SK-N-SH (cell line): ENCODE results near the gene GTF2A1L. TPM values are rescaled to one million over a fixed set of nuclear protein-coding genes. Genes with fewer than 3 reads are reported as not detected.

Experiments
- CTCF ChIA-PET: fragments of 300-600, 350-600 bp; formaldehyde crosslinking; extraction: SDS; loops from one replicate; lab custom pipeline; 2021; lab: Yijun Ruan, JAX
- POLR2A ChIA-PET: fragments of 350-600 bp; sonication (Branson Sonifier 250); formaldehyde crosslinking; extraction: SDS; loops from one replicate; lab custom pipeline; 2020; ENCODE audit warnings: antibody characterized with exemption, inconsistent platforms; lab: Yijun Ruan, JAX
- DNase-seq: peaks from one replicate; pipeline ENCODE4 v3.0.0; 2012
- H2AFZ ChIP-seq: fragments of 200-600 bp; sonication (generic); 2 replicates; pipeline ENCODE4 v1.8.1; 2016; ENCODE audit warnings: antibody characterized with exemption, mild to moderate bottlenecking, low read depth
- H3F3A ChIP-seq: fragments of 200-600 bp; sonication (generic); replicated peaks from 2 replicates; pipeline ENCODE3; 2016; ENCODE audit warnings: antibody characterized with exemption, mild to moderate bottlenecking; ENCODE audit not compliant: insufficient read depth
- H3K27ac ChIP-seq, 2 experiments: fragments of 200-500 bp in 1 of 2; fragments of 200-600 bp in 1 of 2; sonication (Bioruptor generic) in 1 of 2; sonication (generic), shearing (Covaris generic) in 1 of 2; 2 replicates each; pipeline versions ENCODE4 v1.5.1 to v1.6.1; 2014 to 2016; ENCODE audit warnings: low read depth in 2 of 2, inconsistent platforms in 1 of 2, low read length in 1 of 2, mild to moderate bottlenecking in 1 of 2, mixed read lengths in 1 of 2
- H3K27me3 ChIP-seq: fragments of 200-600 bp; sonication (generic), shearing (Covaris generic); 2 replicates; pipeline ENCODE4 v1.6.1; 2016; ENCODE audit warnings: mixed run types; ENCODE audit not compliant: insufficient read depth
- H3K36me3 ChIP-seq, 2 experiments: fragments of 200-500 bp in 1 of 2; fragments of 200-600 bp in 1 of 2; sonication (Bioruptor generic) in 1 of 2; sonication (generic) in 1 of 2; replicated peaks in 1 of 2; 2 replicates each; pipeline versions ENCODE3 to v1.5.1; 2014 to 2016; ENCODE audit warnings: low read length in 1 of 2, mild to moderate bottlenecking in 1 of 2; ENCODE audit not compliant: insufficient read depth in 2 of 2, control insufficient read depth in 1 of 2
- H3K4me1 ChIP-seq, 2 experiments: fragments of 200-500 bp in 1 of 2; fragments of 200-600 bp in 1 of 2; sonication (Bioruptor generic) in 1 of 2; sonication (generic), shearing (Covaris generic) in 1 of 2; 2 replicates each; pipeline versions ENCODE4 v1.5.1 to v1.6.1; 2014 to 2016; ENCODE audit warnings: low read depth in 1 of 2, low read length in 1 of 2, mixed run types in 1 of 2; ENCODE audit not compliant: insufficient read depth in 2 of 2, control insufficient read depth in 1 of 2
- H3K4me2 ChIP-seq: fragments of 200-600 bp; sonication (generic), shearing (Covaris generic); 2 replicates; pipeline ENCODE4 v1.6.1; 2017; ENCODE audit warnings: mixed run types
- H3K4me3 ChIP-seq, 2 experiments: fragments of 200-500 bp in 1 of 2; fragments of 200-600 bp in 1 of 2; sonication (Bioruptor generic) in 1 of 2; sonication (generic), shearing (Covaris generic) in 1 of 2; 2 replicates each; pipeline versions ENCODE4 v1.5.1 to v1.8.1; 2014 to 2016; ENCODE audit warnings: low read depth in 2 of 2, inconsistent platforms in 1 of 2, low read length in 1 of 2, mild to moderate bottlenecking in 1 of 2, mixed read lengths in 1 of 2, moderate library complexity in 1 of 2
- H3K79me2 ChIP-seq: fragments of 200-600 bp; sonication (generic); 2 replicates; pipeline ENCODE4 v1.8.1; 2017; ENCODE audit warnings: mild to moderate bottlenecking; ENCODE audit not compliant: insufficient read depth
- H3K9ac ChIP-seq: fragments of 200-600 bp; sonication (generic); 2 replicates; pipeline ENCODE4 v1.6.1; 2017; ENCODE audit warnings: mixed run types
- H3K9me2 ChIP-seq: fragments of 200-600 bp; sonication (generic); 2 replicates; pipeline ENCODE4 v1.6.1; 2017; ENCODE audit warnings: mixed run types
- H3K9me3 ChIP-seq: fragments of 200-600 bp; sonication (generic); 2 replicates; pipeline ENCODE4 v1.6.1; 2017; ENCODE audit warnings: mixed run types, mild to moderate bottlenecking, moderate library complexity
- H4K20me1 ChIP-seq: fragments of 200-600 bp; sonication (generic); 2 replicates; pipeline ENCODE4 v1.6.1; 2017; ENCODE audit warnings: mild to moderate bottlenecking, mixed run types; ENCODE audit not compliant: insufficient read depth
- CHD2 ChIP-seq: fragments of 150-350 bp; IDR thresholded peaks from 2 replicates; pipeline ENCODE4 v1.6.1; 2018; ENCODE audit warnings: low read length; ENCODE audit not compliant: partially characterized antibody
- CTCF ChIP-seq: fragments of 200-600 bp; sonication (generic); IDR thresholded peaks from 2 replicates; pipeline ENCODE4 v1.6.1; 2017; ENCODE audit warnings: antibody characterized with exemption, mild to moderate bottlenecking, moderate library complexity
- ELF1 ChIP-seq: IDR thresholded peaks from 2 replicates; pipeline ENCODE4 v1.4.0; 2012
- EP300 ChIP-seq, 2 experiments: IDR thresholded peaks; 2 replicates each; pipeline versions ENCODE4 v1.4.0 to v1.6.1; 2012; ENCODE audit warnings: borderline replicate concordance in 1 of 2, low read depth in 1 of 2, low read length in 1 of 2
- GATA2 ChIP-seq: sonication (generic); formaldehyde crosslinking; IDR thresholded peaks from 2 replicates; pipeline ENCODE4 v1.5.0; 2020; ENCODE audit warnings: mild to moderate bottlenecking, missing genetic modification reagents
- IRF3 ChIP-seq: fragments of 150-350 bp; IDR thresholded peaks from 2 replicates; pipeline ENCODE4 v1.6.1; 2016; ENCODE audit warnings: mild to moderate bottlenecking, low read depth, low read length
- JUND ChIP-seq: IDR thresholded peaks from 2 replicates; pipeline ENCODE4 v1.4.0; 2012
- MAX ChIP-seq: IDR thresholded peaks from 2 replicates; pipeline ENCODE4 v1.4.0; 2012; ENCODE audit warnings: low read depth
- MEF2A ChIP-seq: IDR thresholded peaks from 2 replicates; pipeline ENCODE4 v1.4.0; 2012; ENCODE audit warnings: low read depth, borderline replicate concordance
- MXI1 ChIP-seq: IDR thresholded peaks from 2 replicates; pipeline ENCODE4 v1.6.1; 2012; ENCODE audit warnings: mild to moderate bottlenecking, low read depth, low read length, improper control_type of control experiment
- NRF1 ChIP-seq: IDR thresholded peaks from 2 replicates; pipeline ENCODE4 v1.6.1; 2012; ENCODE audit warnings: low read depth, mild to moderate bottlenecking, low read length
- POLR2AphosphoS5 ChIP-seq: IDR thresholded peaks from 2 replicates; pipeline ENCODE4 v1.6.1; 2012; ENCODE audit warnings: low read depth, low read length
- RFX5 ChIP-seq: IDR thresholded peaks from 2 replicates; pipeline ENCODE4 v1.6.1; 2012; ENCODE audit warnings: mild to moderate bottlenecking, improper control_type of control experiment, low read length
- SMC3 ChIP-seq: IDR thresholded peaks from 2 replicates; pipeline ENCODE4 v1.6.1; 2012; ENCODE audit warnings: low read depth, low read length, improper control_type of control experiment
- TCF12 ChIP-seq: IDR thresholded peaks from 2 replicates; pipeline ENCODE4 v1.4.0; 2012
- TEAD4 ChIP-seq: IDR thresholded peaks from 2 replicates; pipeline ENCODE4 v1.4.0; 2012; ENCODE audit warnings: mild to moderate bottlenecking, borderline replicate concordance; ENCODE audit not compliant: insufficient read depth
- USF2 ChIP-seq: fragments of 150-350 bp; IDR thresholded peaks from 2 replicates; pipeline ENCODE4 v1.6.1; 2017; ENCODE audit warnings: antibody characterized with exemption, low read length, low read depth, borderline replicate concordance
- ZBTB33 ChIP-seq: IDR thresholded peaks from 2 replicates; pipeline ENCODE4 v1.4.0; 2012; ENCODE audit warnings: low read depth, borderline replicate concordance
- WGBS: methylation state at CpG from one replicate; pipeline ENCODE4 v1.1.6; 2017; ENCODE audit warnings: low lambda C conversion rate; 5-methylcytosine and 5-hydroxymethylcytosine counted together
- polyA plus RNA-seq, 3 experiments: library from polyadenylated mRNA; depleted of rRNA; stranded (reverse); fragments of >200 nt; gene quantifications; 2 replicates each; pipeline ENCODE4 v1.2.3, GENCODE V29; 2012

Gene GTF2A1L
- polyA plus RNA-seq, 1 of the 3 experiments (the other 2 are of a cell fraction) = 0.36 TPM

- TF ChIP-seq CHD2 (no peak), MAX (no peak)
- TF ChIP-seq, all 33 proteins: peak for 0
Measured at GRCh38 chr2:48714245-48714644, 96.6 kb downstream of the GTF2A1L start (continued).

GRCh38 chr2:48715042-48715899 is 97.6 kb downstream of the GTF2A1L start:
- H3K4me2 ChIP-seq = no peak overlapping the region
- no peaks in the 10 kb centered on the region for H3K36me3 ChIP-seq
- WGBS = 49% methylated on average over 7 of the region's 7 CpGs
- POLR2A ChIA-PET = interaction anchor here (0.6 kb wide), 1 partner anchor 31 kb away, joined by 4 read pairs; no protein-coding TSS in a partner anchor
- no peaks in the 10 kb centered on the region for H3K9me2 ChIP-seq
- H2AFZ ChIP-seq = no peak overlapping the region
- no peak for DNase-seq
- no peak overlapping the region for H3K27ac ChIP-seq
- CTCF ChIA-PET = interaction anchor here (1.2 to 1.7 kb wide), 2 partner anchors 10 to 12 kb away, joined by 4 to 6 read pairs; no protein-coding TSS in a partner anchor
- H3K27me3 ChIP-seq = no peaks in the 10 kb centered on the region
- no peaks in the 10 kb centered on the region for H3K4me1 ChIP-seq
- TF ChIP-seq MEF2A = no peak
- no peaks in the 10 kb centered on the region for H3K9me3 ChIP-seq
- H3F3A ChIP-seq = no peaks in the 10 kb centered on the region
- no peak overlapping the region for H3K4me3 ChIP-seq
- H4K20me1 ChIP-seq = no peaks in the 10 kb centered on the region
- H3K79me2 ChIP-seq = no peaks in the 10 kb centered on the region
- H3K9ac ChIP-seq = no peak overlapping the region

GRCh38 chr2:48715956-48716355 is 98.3 kb downstream of the GTF2A1L start:
- no peaks in the 10 kb centered on the region for H3F3A ChIP-seq
- no peaks in the 10 kb centered on the region for H3K27me3 ChIP-seq
- H3K4me2 ChIP-seq = no peak overlapping the region
- no peaks in the 10 kb centered on the region for H3K79me2 ChIP-seq
- no peaks in the 10 kb centered on the region for H3K9me2 ChIP-seq
- no peak overlapping the region for H2AFZ ChIP-seq
- no peak for DNase-seq
- no peak overlapping the region for H3K27ac ChIP-seq
- CTCF ChIA-PET = interaction anchor here (1.2 to 1.7 kb wide), 3 partner anchors 10 to 13 kb away, joined by 4 to 6 read pairs (median 4); no protein-coding TSS in a partner anchor
- no peaks in the 10 kb centered on the region for H3K4me1 ChIP-seq
- POLR2A ChIA-PET = interaction anchor here (0.6 kb wide), 1 partner anchor 31 kb away, joined by 4 read pairs; no protein-coding TSS in a partner anchor
- H3K9ac ChIP-seq = no peak overlapping the region
- H3K36me3 ChIP-seq = no peaks in the 10 kb centered on the region
- H4K20me1 ChIP-seq = no peaks in the 10 kb centered on the region
- no peaks in the 10 kb centered on the region for H3K9me3 ChIP-seq
- H3K4me3 ChIP-seq = no peak overlapping the region
- WGBS = 36% methylated on average over 1 of the region's 1 CpG
- TF ChIP-seq TEAD4 (no peak), CHD2 (no peak), RFX5 (no peak), POLR2AphosphoS5 (no peak), MEF2A (no peak), USF2 (no peak), GATA2 (CRISPR knock-in tag) (no peak), JUND (no peak), SMC3 (no peak), TCF12 (no peak), EP300 (IDR thresholded peaks at IDR 0.05; ENCODE audit: borderline replicate concordance in 1 of 2, low read depth in 1 of 2, low read length in 1 of 2) (no peak), ZBTB33 (no peak), NRF1 (no peak), MXI1 (no peak), CTCF (no peak), IRF3 (no peak), ELF1 (no peak)
